ENCODE data around the gene NOTCH4. TPM values are rescaled to one million over a fixed set of nuclear protein-coding genes. Genes with fewer than 3 reads are reported as not detected.

NOTCH4 gene
- total RNA-seq, 1 donor = 1.1 TPM

DNA sequence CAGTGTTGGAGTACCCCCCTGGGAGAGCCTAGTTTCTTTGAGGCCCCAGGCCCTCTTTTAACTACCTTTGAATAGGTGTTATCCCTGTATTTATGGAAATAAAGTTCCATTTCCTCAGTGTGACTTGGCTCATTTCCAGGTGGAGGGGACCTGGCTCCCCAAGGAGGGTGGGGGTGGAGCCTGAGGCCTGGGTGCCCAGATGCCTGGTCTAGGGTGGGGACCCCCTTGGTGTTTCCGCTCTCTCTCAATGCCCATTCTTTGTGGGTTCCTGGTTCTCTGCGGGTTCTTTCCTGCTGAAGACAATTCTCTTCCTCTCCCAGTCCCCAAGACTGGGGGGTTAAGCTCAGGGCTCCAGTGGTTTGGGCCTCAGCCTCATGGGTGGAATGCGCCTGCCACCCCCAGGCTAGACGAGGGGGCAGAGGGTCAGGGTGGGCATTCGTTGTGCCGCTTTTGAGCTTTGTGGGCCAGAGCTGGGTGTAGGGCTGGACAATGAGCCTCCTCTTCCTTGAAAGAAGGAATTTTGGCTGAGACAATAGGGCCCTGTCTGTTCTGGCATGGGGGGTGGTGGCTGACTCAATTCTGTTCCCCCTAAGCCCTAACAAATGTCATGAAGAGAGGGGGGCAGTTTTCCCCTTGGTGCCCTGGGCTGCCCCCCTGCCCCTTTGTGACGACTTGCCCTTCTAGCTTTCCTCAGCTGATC, 60.2 kb downstream of the NOTCH4 start:
- DNase-seq (ENCODE audit: low read depth) = no peak
- TF ChIP-seq, protein P1, sequence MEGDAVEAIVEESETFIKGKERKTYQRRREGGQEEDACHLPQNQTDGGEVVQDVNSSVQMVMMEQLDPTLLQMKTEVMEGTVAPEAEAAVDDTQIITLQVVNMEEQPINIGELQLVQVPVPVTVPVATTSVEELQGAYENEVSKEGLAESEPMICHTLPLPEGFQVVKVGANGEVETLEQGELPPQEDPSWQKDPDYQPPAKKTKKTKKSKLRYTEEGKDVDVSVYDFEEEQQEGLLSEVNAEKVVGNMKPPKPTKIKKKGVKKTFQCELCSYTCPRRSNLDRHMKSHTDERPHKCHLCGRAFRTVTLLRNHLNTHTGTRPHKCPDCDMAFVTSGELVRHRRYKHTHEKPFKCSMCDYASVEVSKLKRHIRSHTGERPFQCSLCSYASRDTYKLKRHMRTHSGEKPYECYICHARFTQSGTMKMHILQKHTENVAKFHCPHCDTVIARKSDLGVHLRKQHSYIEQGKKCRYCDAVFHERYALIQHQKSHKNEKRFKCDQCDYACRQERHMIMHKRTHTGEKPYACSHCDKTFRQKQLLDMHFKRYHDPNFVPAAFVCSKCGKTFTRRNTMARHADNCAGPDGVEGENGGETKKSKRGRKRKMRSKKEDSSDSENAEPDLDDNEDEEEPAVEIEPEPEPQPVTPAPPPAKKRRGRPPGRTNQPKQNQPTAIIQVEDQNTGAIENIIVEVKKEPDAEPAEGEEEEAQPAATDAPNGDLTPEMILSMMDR (IDR thresholded peaks at IDR 0.05; ENCODE audit: insufficient read depth, low read length) = no peak
- no peak overlapping the region for H3K4me3 ChIP-seq (ENCODE audit: low read depth, low read length)

DNA sequence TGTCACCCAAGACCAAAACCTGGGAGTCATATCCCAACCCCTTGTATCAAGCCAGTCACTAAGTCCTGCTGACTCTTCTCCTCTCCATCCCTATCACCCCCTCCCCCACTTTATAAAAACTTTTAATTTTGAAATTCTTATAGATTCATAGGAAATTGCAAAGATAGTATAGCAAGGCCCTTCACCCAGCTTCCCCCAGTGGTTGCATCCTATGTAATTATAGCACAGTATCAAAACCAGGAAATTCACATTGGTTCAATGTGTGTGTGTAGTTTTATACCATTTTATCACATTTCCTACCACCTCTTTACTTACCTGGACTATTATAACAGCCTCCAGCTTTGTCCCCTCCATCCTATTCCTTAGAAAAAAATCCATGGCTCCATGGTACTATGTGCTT, 65.8 kb downstream of the NOTCH4 start:
- DNase-seq (ENCODE audit: low read depth) = no peak
- H3K4me3 ChIP-seq (ENCODE audit: low read depth, low read length) = no peak overlapping the region
- TF ChIP-seq, protein P1 (IDR thresholded peaks at IDR 0.05; ENCODE audit: insufficient read depth, low read length) = no peak

DNA sequence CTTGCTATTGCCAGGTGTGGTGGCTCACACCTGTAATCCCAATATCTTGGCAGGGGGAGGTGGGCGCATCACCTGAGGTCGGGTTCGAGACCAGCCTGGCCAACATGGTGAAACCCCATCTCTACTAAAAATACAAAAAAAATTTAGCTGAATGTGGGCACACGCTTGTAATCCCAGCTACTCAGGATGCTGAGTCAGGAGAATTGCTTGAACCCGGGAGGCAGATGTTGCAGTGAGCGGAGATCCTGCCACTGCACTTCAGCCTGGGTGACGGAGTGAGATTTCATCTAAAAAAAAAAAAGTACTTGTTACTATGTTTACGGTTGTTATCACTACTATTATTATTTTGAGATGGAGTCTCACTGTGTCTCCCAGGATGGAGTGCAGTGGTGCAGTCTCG, 67.0 kb downstream of the NOTCH4 start:
- TF ChIP-seq, protein P1 (IDR thresholded peaks at IDR 0.05; ENCODE audit: insufficient read depth, low read length) = no peak
- DNase-seq (ENCODE audit: low read depth) = no peak
- H3K4me3 ChIP-seq (ENCODE audit: low read depth, low read length) = no peak overlapping the region

DNA sequence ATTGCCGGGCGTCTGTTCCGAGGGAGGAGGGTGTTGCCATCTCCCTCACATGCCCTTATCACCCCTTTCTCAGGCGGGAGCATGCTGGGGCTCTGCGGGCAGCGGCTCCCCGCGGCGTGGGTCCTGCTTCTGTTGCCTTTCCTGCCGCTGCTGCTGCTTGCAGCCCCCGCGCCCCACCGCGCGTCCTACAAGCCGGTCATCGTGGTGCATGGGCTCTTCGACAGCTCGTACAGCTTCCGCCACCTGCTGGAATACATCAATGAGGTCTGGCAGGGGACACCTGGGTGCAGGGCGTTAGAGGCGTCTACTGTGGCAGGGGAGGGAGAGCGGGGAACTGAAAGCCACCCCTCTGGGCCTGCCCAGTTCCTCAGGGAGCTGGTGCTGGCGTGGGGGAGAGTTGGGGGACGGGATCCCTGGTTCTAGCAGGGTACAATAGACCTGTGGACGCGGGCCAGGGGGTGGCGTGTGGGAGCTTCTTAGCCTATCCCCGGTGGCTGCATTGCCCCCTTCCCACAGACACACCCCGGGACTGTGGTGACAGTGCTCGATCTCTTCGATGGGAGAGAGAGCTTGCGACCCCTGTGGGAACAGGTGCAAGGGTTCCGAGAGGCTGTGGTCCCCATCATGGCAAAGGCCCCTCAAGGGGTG, 69.2 kb downstream of the NOTCH4 start:
- TF ChIP-seq, protein P1 (IDR thresholded peaks at IDR 0.05; ENCODE audit: insufficient read depth, low read length) = peak; percentile 53

DNA sequence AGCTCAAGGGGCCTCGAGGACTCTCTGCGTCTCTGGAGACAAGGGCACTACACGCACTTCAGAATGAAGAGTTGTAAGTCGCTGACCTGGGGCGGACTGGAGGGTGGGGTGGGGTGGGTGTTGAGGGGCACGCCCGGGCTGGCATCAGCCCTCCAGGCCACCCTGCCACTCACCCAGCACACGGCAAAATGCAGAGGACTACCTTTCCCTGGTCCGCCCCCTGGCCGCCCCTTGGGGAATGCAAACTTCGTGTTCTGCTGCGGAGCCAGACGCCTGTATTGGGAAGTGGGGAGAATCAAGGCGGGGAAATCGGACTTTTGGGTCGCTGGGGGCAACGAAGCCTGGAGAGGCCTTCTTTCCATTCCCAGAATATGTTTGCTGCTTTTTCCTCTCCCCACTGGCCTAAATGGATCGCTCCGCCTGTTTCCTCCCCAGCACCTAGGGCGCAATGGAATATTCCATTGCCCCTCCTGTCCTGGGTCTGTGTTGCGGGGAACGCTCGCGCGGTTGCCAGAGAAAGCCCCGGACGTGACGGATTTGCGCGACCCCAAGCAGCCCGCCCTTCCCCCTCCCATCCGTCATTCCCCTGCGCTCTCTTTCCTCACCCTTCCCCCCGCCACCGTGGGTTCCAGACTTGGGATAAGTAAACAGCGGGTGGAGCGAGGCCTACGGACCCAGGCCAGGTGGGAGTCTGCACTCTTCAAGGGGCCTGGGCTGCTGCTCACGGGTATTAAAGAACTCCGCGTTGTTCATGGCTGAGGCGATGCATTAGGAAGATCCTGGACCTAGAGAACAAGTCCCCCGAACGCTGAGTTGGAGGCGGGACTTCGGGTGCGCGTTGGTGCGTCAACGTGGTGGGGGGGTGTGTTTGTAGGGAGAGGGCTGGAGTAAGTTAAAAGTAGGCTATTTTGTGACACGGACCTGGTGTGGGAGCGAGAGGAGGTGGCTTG, 70.0 kb downstream of the NOTCH4 start, which contains the start of gene PPT2:
Gene PPT2, plus strand, starts transcription at position 578 of the 950 bp plus-strand sequence. CDS start 454 bp downstream, outside the sequence.
- TF ChIP-seq, protein P1 (IDR thresholded peaks at IDR 0.05; ENCODE audit: insufficient read depth, low read length) = peak; percentile 45
- peak; percentile 91 for DNase-seq (ENCODE audit: low read depth)
- peak within 1 kb of the TSS; percentile 75 for H3K4me3 ChIP-seq (ENCODE audit: low read depth, low read length)

More for the DNA sequence above, 69.2 kb downstream of the NOTCH4 start:
- peak; percentile 64 for DNase-seq (ENCODE audit: low read depth)
- H3K4me3 ChIP-seq (ENCODE audit: low read depth, low read length) = peak overlapping the region; percentile 75

DNA sequence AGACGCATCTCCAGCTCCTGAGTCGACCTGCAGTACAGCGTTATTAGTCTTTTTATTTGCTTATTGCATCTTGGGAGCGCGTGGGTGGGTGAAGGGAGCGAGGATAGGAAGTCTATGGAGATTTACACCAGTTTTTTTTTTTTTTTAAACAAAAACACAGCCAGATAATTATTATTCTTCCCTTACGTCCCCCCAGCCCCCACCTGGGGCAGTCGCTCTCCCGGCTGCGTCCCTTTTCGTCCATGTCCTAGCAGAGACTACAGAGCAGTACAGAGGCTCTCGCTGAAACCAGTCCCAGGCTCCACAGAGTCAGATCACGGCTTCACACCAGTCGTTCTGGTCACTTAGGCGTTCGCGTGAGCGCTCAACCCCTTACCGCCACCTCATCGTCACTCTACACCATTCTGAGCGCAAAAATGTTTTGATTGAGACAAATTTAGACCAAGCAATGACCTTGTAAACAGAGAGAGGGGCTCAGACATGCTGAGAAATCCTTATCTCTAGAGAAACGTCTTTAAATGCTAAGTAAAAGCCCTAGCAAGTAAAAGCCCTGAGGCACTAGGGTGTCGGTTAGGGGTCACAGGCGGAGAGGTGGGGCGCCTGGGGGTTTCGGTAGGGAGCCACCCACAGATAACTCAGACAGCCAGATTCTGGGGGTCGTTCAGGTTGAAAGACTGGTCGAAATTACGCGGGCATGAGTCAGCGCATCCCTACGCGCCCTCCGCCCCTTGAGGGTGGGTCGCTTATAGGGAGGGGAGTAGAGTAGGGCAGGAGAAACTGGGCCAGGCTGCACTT, 70.9 kb downstream of the NOTCH4 start:
- H3K4me3 ChIP-seq (ENCODE audit: low read depth, low read length) = peak overlapping the region; percentile 75
- DNase-seq (ENCODE audit: low read depth) = peak; percentile 35
- TF ChIP-seq, protein P1 (IDR thresholded peaks at IDR 0.05; ENCODE audit: insufficient read depth, low read length) = no peak

Measured in fibroblast of the aortic adventitia (primary cell).